SU-DHL-6 (cell line): ENCODE results near the gene ULBP2.

ENCODE experiments used
- CTCF ChIP-seq: fragments of 200-600 bp; sonication (generic); IDR thresholded peaks from one replicate; pipeline ENCODE4 v1.5.1; 2017; ENCODE audit warnings: antibody characterized with exemption, mild to moderate bottlenecking, low read length, moderate library complexity; ENCODE audit not compliant: insufficient read depth, poor library complexity, severe bottlenecking
- EZH2phosphoT487 ChIP-seq: fragments of 200-600 bp; sonication (generic), shearing (Covaris generic); conservative IDR thresholded peaks from 2 replicates; pipeline ENCODE4 v1.6.1; 2018; ENCODE audit warnings: mild to moderate bottlenecking, antibody characterized with exemption, low read length, moderate library complexity, mixed read lengths

DNA sequence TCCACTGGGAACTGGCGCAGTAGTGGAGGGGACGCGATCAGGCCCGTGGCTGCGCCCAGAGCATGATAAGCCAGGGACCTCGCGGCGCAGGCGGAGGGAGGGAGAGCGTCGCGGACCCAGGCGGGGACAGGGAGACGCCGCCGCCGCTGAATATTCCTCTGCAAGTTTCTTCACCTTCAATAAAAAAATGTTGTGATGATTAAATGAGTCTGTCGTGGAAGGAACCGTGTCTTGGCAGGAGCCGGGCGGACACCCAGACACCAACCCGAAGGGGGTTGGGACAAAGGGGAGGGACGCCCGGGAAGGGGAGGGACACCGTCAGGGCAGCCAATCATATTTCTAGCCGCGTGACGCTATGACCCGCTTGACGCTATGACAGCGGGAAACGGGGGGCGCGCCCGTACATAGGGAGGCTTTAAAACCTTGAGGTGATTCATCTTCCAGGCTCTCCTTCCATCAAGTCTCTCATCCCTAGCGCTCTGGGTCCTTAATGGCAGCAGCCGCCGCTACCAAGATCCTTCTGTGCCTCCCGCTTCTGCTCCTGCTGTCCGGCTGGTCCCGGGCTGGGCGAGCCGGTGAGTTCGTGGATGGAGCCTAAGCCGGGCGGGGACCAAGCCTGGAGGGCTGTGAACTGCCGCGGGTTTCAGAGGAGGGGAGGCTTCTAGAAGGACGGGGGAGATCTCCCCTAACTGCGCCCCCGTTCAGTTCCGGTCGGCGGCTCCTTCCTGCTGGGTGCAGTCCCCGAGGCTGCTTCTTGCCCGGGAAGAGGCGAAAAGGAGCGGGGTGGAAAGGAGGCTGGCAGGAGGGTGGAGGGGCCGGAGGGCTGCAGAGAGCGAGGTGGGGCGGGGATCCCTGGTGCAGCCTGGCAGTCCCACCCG, at the start of gene ULBP2:
- TF ChIP-seq CTCF (no peak), EZH2phosphoT487 (no peak)
